Activated CD4-positive, alpha-beta T cell treated with anti-CD3 and anti-CD28 coated beads, Interleukin-2, amount 50 U/mL, for 1 hour (primary cell): ENCODE measurements around the gene RCOR1.

Experiments
- DNase-seq: peaks from one replicate; pipeline ENCODE4 v3.0.0-alpha.2; 2020

Gene RCOR1

GRCh38 chr14:102728501-102728900, 136.1 kb downstream of the RCOR1 start:
- no peak for DNase-seq

- no peak for DNase-seq
These were observed 136.8 kb downstream of the RCOR1 start for GRCh38 chr14:102729268-102729667.

- DNase-seq: no peak
These were observed 137.4 kb downstream of the RCOR1 start for GRCh38 chr14:102729825-102730224.

DNA sequence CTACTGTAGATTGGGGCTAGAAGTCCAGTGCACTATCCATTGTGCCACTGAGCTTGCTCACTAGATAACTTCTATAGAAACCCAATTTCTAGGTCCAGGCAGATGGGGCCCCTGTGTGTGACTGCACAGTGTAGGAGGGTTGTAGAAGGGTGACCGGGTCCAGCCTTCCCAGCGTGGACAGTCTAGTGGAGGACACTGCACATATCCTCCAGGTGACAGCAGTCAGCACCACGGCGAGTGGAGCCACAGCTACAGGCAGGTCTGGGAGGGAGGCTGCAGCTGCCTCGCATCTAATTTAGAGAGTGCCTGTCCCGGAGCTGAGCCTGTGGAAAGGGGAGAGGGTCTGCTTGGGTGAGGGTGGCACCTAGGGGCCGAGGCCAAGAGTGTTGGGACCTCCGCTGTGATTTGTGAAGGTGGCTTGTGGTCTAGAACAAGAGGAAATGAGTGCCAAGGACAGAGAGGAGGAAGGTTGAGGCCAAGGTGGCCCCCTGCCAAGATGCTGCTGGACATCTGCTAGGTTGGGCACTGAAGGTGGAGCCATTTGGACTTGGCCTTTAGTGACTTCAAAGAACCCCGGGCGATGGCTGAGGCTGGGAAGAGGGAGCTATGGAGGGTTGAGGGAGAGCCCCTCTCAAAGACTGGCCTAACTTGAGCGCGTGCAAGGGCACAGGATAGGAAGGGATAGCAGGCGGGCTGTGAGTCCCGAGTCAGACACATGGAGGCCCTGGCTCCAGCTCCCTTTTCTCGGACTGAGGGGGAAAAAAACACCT, 138.8 kb downstream of the RCOR1 start:
- DNase-seq: no peak

DNA sequence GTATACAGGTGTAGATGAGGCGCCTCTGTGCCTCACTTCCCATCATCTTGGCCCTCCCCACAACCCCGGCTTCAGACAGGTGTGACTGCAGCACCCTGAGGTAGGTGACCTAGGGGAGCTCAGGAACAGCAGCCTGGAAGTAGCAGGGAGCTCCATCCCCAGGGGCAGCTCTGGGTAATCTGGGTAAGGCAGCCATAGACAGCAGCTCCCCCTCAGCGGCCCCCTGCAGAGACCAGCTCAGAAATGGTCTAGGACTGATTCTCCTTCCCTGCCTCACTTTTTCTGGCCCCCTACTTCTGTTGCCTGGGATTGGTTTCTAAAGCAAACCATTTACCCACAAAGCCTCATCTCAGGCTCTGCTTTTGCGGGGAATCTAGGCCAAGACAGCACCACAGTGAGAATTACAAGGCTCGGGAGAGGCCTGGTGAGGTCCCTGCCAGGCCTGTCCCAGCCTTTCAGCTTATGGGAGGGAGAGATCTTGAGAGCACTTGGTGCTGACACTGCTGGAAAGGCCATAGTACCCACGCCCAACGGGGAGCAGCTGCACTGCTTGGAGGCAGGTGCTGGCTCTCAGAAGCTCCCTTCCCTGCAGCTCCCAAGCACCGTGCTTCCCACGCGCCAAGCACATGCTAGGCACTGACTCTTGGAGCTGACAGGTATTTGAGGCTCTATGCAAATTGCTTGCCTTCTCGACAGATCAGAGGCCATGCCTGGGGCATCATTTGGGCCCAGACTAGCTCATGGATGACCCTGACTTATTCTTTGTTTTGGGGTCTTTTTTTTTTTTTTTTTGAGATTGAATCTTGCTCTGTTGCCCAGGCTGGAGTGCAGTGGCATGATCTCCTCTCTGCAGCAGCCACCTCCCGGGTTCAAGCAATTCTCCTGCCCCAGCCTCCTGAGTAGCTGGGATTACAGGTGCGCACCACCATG, 139.7 kb downstream of the RCOR1 start:
- no peak for DNase-seq

DNA sequence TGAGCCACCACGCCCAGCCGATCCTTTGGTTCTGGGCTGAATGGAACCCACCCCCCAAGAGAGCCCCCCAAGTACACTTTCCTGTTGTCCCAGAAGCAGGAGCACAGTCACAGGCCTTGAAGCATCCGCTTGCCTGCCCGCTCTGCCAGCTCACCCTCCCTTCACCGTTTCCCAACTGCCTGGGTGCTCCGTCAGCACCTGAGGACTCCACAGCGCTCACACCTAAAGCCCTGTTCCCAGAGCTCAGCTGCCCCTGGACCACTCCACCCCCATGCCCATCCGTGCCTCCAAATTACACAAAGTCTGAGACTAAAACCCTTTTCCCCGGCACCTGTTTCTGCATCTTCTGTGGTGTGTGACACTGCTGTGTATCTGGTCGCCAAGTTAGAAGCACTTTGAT, 140.5 kb downstream of the RCOR1 start:
- no peak for DNase-seq

DNA sequence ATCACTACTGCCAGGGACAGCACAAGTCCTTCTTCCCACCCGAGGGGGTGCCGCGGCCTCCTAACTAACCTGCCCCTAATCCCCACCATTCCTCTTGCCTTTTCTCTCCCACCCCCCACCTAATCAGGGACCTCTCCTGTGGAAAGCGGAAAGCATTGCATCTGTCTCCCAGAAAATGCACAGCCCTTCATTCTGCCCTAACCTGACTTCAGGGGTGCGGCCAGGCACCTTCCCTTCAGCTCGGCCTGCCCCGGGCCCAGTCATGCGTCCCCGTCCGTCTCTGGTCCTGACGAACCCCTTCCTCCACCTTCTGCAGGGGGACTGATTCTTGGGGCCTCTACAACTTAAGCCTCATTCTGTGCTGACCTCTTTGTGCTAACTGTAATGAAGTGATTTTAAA, 140.9 kb downstream of the RCOR1 start:
- DNase-seq: no peak

DNA sequence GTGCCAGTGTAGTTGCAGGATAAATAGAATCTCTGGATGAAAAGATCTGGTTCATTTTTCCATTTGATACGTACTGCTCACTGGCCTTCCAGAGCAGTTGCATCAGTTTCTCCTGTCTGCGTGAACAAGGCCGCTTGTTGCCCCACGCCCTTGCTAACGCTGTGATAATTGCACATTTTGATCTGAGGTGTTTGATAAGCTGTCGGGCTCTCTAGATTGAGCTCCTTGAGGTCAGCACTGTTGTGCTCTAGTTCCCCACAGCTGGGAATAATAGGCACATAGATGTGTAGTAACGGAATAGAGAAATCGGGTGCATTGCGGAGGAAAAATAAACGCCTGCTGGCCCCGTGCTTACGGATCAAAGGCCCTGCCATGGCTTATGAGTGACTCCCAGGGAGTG, 142.0 kb downstream of the RCOR1 start:
- no peak for DNase-seq

DNA sequence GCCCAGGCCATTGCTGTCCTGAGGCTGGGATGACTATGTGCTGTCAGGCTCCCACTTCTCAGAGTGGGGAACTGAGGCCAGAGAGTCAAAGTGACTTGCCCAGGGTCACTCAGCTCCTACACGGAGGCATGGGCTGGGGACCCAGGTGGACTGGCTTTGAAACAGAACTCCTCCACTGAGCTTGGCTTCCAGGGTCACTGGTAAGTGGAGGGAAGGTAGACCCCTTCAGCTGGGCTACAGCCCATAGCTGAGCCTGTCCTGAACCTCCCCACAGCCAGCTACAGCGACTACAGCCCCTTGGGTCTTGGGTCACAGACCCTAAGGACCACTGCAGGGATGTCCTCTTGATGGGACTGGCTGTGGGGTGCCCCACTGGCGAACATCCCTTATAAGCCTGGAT, 144.5 kb downstream of the RCOR1 start:
- DNase-seq: no peak

- no peak for DNase-seq
These were observed 145.2 kb downstream of the RCOR1 start for GRCh38 chr14:102737402-102738372.

GRCh38 chr14:102738373-102739189, 146.1 kb downstream of the RCOR1 start:
- DNase-seq: no peak

GRCh38 chr14:102739190-102739469, 146.7 kb downstream of the RCOR1 start:
- DNase-seq: no peak

GRCh38 chr14:102746634-102747438, 154.4 kb downstream of the RCOR1 start:
- DNase-seq: no peak

GRCh38 chr14:102748806-102749205, 156.4 kb downstream of the RCOR1 start:
- DNase-seq: no peak

GRCh38 chr14:102749393-102750305, 157.2 kb downstream of the RCOR1 start:
- DNase-seq: no peak

DNA sequence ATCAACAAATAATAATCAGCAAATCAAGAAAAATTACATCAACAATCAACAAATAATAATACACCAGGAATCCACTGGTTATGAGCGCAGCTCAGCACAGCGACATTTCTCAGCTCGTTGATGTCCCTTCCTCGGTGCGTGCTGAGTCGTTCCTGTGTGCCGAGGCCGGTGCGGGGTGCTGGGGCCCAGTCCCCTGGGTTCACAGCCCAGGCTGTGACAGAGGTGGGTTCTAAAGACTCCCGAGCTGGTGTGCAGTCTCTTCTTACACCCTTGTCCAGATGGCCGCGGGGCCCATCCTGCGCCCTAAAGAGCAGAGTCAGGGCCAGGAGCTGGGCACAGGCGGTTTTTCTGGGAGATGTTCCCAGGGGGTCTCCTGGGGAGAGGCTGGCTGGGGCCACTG, 157.9 kb downstream of the RCOR1 start:
- DNase-seq: no peak

DNA sequence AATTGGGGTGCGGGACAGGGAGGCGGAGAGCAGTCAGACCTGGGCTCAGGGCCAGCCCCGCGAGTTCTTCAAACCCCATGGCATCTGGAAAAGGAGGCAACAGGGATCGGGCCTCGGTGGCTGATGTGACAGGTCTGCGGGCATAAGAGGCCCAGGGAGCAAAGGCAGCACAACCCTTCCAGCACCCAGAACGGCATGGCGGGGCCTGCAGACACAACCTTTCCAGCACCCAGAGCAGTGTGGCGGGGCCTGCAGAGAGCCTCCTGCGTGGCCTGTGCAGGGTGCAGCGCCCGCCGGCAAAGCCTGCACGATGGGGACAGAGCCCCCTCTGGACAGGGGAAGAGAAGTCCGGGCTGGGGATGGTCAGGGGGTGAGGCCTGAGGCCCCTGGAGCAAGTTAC, 158.6 kb downstream of the RCOR1 start:
- no peak for DNase-seq

- no peak for DNase-seq
These were observed 159.9 kb downstream of the RCOR1 start for GRCh38 chr14:102752239-102752847.

- no peak for DNase-seq
These were observed 162.2 kb downstream of the RCOR1 start for GRCh38 chr14:102754370-102755262.
